ENCODE measurements around the gene TKT.

The TKT gene

GRCh38 chr3:53175613-53176540 is 79.9 kb downstream of the TKT start:
- no peak for DNase-seq

All from NCI-H446 treated with DMSO at 0.1 percent for 48 hours (cell line).